Measurements from ENCODE around the gene TINCR.

TINCR gene

DNA sequence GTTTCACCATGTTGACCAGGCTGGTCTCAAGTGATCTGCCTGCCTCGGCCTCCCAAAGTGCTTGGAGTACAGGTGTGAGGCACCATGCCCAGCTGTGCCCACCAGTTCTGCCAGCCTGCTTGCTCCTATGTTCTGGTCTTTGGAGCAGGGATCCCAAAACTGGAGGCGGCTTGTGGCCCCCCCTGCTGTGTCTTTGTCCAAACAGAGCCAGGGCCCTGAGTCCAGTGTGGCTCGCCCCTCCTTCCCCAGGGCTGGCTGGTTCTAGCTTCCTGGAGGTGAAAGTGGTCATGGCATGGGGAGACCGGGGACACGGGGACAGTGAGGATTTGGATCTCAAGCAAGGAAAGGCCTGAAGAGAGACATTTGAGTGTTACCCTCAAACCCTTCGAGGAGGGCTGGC lies 11.5 kb upstream of the TINCR start:
- TF ChIP-seq, protein P1, sequence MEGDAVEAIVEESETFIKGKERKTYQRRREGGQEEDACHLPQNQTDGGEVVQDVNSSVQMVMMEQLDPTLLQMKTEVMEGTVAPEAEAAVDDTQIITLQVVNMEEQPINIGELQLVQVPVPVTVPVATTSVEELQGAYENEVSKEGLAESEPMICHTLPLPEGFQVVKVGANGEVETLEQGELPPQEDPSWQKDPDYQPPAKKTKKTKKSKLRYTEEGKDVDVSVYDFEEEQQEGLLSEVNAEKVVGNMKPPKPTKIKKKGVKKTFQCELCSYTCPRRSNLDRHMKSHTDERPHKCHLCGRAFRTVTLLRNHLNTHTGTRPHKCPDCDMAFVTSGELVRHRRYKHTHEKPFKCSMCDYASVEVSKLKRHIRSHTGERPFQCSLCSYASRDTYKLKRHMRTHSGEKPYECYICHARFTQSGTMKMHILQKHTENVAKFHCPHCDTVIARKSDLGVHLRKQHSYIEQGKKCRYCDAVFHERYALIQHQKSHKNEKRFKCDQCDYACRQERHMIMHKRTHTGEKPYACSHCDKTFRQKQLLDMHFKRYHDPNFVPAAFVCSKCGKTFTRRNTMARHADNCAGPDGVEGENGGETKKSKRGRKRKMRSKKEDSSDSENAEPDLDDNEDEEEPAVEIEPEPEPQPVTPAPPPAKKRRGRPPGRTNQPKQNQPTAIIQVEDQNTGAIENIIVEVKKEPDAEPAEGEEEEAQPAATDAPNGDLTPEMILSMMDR (IDR thresholded peaks at IDR 0.05; ENCODE audit: extremely low read depth, missing control alignments): no peak
- DNase-seq (ENCODE audit: low spot score): no peak

DNA sequence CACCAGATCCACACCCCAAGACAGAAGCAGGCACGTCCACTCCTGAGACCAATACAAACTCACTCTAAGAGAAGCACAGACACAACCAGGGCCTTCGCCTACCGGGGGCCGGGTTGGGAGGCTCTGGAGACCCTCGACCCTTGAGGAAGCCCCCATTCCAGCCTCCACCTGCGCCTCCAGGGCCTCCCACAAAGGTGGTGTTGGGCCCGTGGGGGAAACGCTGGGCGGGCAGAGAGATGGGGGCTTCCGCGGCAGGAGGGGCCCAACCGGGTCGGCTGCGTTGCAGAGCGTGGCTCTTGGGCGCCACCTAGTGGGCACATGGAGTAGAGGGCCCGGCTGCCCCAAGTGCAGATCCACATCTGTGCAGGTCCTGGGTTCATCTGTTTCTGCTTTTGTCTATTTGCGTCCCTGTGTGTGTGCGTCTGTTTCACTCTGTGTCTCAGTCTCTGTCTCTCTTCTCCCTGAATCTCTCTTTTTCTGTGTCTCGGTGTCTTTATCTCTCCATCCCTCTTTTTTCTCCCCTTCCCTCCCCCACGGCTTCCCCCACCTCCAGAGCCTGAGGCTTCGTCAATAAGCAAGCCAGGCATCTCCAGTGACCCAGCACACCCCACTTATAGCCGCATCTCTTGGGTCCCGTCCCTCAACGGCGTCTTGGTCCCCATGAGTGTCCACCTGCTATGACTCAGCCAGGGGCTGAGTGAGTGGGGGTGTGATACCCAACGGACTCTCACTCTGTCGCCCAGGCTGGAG lies 10.5 kb upstream of the TINCR start:
- TF ChIP-seq, protein P1 (IDR thresholded peaks at IDR 0.05; ENCODE audit: extremely low read depth, missing control alignments): peak; percentile 97
- DNase-seq (ENCODE audit: low spot score): peak; percentile 90

DNA sequence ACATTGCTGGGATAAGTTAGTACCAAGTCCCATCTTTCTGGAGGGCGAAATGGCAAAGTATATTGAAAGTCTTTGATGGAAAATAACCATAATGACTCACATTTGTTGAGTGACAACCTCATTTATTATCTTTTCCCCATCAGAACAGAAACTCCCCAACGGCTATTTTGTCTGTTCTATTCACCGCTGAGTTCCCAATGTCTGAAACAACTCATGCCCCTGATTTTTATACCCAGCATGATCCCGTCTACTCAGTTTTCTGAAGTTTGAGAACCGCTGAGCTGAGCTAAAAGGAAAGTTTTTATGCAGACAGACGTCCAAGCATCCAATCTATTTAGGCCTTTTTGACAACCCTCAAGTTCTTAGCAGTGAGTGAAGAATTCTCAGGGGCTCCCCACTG lies 7.8 kb upstream of the TINCR start:
- DNase-seq (ENCODE audit: low spot score): no peak
- TF ChIP-seq, protein P1 (IDR thresholded peaks at IDR 0.05; ENCODE audit: extremely low read depth, missing control alignments): no peak

DNA sequence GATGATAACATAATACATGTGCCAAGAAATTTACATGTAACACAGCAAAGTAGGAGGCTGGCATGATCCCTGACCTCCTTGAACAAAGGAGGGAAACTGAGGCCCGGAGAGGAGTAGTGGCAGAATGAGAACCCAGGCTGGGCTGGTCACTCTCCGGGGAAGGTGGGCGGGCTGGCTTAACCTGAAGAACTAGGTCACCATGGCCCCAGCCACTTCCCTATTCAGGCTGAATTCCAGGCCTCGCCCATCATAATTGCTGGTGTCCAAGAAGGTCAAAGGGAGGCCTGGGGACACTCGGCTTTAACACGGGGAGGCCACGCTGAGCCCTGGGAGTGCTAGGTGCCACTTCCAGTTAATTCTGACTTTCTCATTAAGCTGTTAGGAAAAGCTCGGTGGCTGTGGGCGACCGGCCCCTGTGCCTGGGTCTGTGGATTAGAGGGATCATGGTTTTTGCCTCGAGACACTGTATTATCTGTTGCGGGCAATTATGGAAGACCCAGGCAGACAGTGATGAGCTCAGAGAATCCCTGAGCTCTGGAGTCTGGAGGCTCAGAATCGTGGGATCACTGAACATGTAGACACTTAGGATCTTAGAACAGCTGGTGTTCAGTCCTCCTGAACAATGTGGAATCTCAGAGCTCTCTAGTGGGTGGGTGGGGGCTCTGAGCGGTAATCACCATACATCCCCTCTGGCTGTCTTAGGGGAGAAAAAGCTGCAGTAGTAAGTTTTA lies 5.0 kb upstream of the TINCR start:
- TF ChIP-seq, protein P1 (IDR thresholded peaks at IDR 0.05; ENCODE audit: extremely low read depth, missing control alignments): no peak

DNA sequence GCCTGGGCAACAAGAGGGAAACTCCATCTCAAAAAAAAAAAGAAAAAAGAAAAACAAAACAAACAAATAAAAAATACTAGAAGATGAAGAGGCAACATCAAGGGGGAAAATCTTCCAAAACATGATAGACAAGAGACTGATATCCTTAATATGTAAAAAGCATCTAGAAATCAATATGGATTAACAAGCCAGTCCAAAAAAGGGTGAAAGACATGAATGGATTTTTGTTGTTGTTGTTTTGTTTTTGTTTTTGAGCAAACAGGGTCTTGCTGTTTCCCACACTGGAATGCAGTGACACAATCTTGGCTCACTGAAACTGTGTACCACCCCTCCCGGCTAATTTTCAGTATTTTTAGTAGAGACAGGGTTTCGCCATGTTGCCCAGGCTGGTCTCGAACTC lies 4.0 kb upstream of the TINCR start:
- TF ChIP-seq, protein P1 (IDR thresholded peaks at IDR 0.05; ENCODE audit: extremely low read depth, missing control alignments): no peak
- no peak for DNase-seq (ENCODE audit: low spot score)

More for the DNA sequence above, 5.0 kb upstream of the TINCR start:
- DNase-seq (ENCODE audit: low spot score): no peak

DNA sequence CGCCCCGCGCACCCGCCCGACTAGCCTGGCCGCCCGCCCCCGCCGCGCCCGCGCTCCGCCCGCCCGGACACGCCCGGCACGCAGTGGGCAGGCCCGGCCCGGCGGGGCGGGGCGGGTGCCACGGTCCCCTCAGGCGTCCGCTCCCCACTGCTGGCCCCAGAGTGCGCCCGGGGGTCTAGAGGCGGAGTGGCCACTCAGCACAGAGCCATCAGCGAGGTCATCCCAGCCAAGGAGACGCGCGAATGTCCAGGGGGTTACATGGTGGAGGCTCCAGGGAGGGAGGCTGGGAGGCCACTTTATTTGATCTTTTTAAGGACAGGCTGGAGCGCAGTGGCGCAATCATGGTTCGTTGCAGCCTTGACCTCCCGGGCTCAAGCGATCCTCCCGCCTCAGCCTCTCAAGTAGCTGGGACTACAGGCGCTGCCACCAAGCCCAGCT lies 236 bp upstream of the TINCR start:
- no peak for DNase-seq (ENCODE audit: low spot score)
- TF ChIP-seq, protein P1 (IDR thresholded peaks at IDR 0.05; ENCODE audit: extremely low read depth, missing control alignments): no peak

DNA sequence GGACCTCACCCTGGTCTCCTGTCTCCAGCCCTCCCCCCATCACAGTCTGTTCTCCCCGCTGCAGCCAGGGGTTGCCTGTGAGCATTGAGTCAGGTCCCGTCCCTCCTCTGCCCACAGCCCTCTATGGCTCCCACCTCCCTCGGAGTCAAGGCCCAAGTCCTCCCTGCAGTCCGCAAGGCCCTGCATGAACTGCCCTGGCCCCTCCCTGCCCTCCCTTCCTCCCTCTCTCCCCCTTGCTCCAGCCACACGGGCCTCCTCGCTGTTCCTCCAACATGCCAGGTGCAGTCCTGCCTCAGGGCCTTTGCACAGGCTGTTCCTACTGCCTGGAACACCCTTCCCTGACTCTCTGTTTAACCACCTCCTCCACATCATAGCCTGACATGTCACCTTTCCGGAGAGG lies 2.8 kb downstream of the TINCR start:
- TF ChIP-seq, protein P1 (IDR thresholded peaks at IDR 0.05; ENCODE audit: extremely low read depth, missing control alignments): no peak
- no peak for DNase-seq (ENCODE audit: low spot score)
